Fibroblast of peridontal ligament (primary cell): ENCODE results near the gene NHLRC1.

Source experiments
- DNase-seq: peaks from one replicate; pipeline ENCODE4 v3.0.0-alpha.2; 2010; ENCODE audit errors: extremely low read depth

The NHLRC1 gene

DNA sequence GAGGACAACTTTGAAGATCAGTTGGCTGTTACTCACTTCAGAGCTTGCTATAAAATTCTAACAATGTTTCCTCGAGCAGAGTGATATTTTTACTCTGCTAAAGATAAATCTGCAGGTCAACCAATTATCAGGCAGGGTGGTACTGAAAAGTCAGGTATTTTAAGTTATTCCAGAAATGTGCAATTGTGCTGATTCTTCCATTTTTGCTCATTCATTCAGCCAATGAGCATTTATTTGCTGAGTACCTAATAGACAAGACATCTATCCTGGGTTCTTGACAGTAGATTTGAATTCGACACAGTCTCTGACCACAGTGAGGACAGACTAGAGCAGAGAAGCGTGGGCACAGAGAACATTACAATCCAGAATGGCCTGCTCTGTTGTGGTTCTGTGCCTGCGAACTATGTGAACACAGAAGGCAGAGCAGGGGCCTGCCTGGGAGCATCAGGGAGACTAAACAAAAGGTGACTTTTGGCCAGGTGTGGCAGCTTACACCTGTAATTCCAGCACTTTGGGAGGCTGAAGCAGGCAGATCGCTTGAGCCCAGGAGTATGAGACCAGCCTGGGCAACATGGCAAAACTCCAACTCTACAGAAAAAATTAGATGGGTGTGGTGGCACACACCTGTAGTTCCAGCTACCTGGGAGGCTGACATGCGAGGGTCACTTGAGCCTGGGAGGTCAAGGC is 17.6 kb upstream of the NHLRC1 start:
- no peak for DNase-seq

DNA sequence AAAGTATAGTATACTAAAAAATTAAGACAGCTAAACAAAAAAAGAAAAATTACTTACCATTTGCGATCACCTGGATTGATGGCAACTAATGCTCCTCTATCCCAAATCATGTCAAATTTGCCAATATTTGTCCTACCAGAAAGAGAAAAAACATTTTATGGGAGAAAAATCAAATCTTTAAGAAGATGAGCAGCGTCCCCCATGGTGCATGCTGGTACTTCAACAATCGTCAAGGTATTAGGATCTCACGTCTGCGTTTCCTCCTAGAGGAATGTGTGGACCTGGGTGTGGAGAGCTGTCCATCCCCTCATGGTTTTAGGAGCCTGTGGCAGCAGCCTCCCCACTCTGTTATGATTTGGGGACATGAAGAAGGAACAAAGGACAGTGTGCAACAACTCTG is 16.4 kb upstream of the NHLRC1 start:
- no peak for DNase-seq

DNA sequence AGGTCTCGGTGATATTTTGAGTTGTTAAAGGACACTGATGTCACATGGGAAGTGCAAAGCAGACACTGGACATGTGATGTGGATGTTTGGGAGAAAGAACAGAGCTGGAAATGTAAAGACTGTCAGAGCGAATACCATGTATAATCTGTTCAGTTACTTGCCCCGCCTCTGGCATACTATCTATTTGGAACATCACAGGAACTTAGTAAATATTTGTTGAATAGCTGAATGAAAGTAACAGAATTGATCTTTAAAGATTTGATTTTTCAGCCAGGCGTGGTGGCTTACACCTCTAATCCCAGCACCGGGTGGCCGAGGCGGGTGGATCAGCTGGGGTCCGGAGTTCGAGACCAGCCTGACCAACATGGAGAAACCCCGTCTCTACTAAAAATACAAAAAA is 13.8 kb upstream of the NHLRC1 start:
- DNase-seq, result no peak

DNA sequence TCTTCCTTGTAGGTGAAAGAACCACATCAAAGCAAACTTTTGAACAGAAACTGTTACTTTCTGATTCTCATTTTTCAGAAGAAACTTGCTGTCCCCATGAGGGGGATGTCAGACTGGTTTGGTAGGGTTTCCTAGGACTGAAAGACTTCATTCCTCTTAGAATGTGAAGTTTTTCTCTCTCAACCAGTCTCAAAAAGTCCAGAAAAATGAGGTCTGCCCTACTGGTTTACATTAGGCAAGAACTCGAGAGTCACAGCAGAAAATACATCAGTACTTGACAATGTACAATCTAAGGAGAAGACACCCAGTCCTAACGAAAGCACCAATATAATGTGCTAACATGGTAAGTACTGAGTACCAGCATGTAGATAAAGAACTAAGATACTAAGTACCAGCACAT is 12.7 kb upstream of the NHLRC1 start:
- no peak for DNase-seq

DNA sequence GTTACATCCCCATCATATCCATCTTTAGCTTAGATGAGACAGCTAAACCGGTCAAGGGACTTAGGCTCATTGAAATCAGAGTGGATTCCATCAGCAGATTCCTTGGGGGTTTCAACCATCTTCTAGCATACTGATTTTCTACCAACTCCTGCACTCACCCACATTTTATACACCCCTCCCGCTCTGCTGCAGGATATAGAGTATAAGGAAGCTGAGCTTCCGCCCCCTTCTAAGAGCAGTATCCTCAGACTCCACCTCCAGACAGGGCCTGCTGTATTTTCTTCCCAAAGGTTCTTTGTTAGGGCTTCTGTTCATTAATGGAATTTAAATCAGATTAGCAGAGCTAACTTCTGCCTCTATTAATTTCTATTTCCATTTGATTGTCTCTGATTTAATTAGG is 9.9 kb upstream of the NHLRC1 start:
- DNase-seq, result no peak

DNA sequence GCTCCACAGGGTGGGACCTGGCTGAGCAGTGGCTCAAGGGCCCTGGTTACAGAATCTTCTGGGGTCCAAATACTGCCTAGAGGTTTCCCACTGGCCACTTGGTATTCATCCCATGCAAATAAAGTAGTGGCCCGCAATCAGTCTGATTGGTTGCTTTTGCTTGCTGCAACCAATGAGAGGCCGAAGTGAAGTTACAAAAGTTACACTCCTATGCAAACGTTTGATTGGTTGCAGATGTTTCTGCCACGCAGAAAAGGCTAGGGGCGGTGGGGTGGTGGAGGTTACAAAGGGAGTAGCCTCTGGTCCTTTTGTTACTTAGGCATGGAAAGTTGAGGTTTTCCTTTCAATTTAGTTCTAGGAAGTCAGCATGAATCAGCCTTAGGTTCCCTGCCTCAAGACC is 3.6 kb upstream of the NHLRC1 start:
- peak; percentile 70 for DNase-seq

DNA sequence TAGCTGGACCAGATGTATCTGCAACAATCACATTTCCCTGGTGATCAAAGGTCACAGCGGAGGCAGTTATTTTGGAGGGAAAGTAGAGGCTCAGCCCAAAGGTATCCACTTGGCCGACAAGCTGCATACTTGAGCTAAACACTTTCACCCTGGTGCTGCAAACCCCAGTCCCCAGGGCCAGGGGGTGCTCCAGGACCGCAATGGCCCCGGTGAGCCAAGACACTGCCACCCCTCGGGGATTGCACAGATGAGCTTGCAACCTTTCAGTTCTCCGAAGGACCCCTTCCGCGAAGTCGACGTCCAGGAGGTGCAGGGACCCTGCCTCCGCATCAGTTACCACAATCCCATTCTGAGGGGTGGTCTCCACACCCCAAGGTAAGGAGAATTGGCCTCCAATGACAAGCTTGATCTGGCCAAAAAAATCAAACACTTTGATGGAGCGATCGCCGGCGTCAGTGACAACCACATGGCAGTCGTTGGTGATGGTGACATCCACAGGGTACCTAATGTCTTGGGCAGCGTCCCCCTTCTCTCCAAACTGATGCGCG is 823 bp downstream of the NHLRC1 start:
- DNase-seq, result no peak

DNA sequence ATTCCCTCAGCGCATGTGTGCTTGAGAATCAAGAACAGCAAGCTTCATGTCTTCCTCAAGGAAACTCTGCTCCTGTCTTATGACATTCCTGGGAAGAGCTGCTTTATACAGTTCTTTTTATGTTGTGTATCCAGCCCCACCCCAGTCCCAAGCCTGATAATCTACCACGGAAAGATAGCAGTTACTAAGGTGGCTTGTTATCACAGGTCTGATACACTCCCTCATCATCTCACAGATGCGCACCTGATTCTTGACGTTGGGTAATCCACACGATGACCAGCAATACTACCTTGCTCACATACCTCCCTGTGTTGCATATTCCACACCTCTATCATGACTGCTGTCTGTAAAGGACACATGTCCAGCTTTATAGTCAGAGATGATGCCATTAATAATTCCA is 3.2 kb downstream of the NHLRC1 start:
- DNase-seq, result no peak

DNA sequence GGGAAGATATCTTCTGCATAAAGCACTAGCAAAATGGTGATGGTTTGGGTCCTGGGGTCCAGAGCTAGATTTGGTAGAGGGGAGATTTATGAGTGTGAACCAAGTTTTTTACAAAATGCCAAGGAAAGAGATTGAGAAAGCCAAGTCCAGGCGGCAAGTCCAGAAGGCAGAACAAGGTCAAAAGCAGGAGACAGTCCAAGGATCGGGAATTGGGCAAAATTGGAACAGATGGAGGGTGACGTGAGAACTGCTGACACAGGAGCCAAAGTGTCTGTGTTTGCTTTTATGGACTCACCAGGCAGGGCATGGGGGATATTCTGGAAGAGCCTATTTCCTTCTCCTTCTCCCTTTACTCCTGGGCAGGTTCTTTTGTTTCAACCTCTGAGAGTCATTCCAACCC is 4.1 kb downstream of the NHLRC1 start:
- DNase-seq, result no peak

DNA sequence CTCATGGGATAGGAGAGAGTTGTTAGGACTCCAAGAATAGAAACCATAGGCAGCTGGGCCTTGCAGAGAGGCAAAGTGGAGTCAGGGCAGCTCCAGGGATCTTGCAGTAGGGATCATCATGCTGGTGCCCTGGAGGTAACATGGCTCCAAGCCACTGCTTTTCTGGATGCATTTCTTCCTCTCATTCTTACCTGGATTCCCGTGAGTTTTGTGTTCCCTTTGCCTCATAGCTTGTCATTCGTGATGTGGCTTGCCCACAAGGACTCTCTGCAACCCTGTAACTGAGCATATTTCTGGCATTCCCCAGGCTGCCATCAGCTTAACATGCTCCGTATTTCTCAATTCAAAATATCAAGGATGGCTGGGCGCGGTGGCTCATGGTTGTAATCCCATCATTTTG is 5.3 kb downstream of the NHLRC1 start:
- no peak for DNase-seq

DNA sequence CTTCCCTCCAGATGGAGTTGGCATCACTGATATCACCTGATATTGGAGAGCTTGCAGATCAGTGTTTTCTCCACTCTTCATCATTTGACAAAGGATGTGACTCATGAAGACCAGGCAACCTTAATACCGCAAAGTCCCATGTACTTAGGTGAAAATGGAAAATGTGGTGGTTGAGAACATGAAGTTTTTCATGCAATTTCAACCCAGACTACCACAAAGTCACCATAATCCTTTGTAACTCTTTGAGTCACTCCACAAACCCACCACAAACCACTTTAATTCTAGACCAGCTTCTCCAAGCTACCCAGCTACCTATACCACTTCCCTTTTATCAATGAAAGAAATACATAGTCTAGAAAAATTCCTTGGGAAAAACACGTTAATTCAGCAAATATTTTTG is 7.1 kb downstream of the NHLRC1 start:
- DNase-seq, result no peak

DNA sequence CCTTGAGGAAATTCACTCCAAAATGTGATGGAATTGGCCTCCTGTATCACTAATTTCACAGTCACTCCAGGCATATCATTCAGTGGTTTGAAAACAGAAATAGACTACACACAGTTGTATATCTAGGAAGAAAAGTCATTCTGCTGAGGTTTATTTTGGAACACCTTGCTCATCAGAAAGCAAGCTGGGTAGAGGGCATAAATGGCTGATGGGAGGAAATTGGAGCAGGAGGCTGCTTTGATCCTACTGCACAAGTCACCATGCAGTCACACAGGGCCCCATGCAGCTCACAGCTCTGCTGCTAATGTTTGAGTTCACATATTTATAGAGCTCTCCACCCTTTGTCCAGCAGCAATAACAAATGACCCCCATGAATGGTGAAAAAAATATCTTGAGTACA is 12.3 kb downstream of the NHLRC1 start:
- no peak for DNase-seq

DNA sequence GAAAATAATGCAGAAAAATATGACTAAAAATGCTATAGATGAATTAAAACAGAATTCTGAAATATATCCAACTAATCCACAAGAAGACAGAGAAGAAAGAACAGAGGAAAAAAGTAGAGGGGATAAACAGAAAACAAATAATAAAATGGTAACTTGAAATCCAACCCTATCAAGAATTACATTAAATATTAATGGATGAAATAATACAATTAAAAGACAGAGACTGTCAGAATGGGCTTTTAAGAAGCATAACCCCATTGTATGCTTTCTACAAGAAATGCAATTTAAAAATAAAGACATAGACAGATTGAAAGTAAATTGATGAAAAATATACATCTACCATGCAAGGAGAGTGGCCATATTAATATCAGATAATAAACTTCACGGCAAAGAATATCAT is 15.4 kb downstream of the NHLRC1 start:
- no peak for DNase-seq

DNA sequence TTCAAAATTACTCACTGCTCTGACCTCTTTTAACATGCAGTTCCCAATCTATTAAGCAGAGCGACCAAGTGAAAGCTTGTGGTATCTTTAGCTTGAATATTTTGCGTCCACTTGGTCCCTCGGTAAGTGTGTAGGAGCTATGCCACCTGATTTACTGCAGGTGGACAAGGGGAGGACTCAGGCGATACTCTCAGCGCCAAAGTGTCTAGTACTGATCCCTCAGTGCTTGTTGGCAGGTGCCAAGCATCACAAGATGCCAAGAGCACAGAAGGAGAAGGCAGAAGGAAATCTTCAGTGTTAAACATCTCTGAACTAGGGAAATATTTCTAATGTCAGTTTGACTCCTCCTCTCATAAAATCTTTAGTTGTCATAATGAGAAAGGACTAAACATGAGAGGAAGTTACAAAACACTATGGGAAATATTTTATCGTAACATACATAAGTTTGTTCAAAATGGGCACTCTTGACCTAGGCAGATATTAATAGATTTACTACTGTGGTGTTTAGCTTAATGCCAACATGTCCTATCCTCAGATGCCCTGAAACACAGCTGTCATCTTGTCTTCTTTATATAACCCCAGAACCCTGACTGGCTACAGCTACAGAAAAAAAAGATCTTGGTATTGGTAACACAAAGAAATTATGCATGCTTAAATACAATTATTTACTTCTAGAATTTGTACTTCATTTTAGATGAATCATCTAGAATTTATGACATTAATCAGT is 19.5 kb downstream of the NHLRC1 start:
- no peak for DNase-seq

DNA sequence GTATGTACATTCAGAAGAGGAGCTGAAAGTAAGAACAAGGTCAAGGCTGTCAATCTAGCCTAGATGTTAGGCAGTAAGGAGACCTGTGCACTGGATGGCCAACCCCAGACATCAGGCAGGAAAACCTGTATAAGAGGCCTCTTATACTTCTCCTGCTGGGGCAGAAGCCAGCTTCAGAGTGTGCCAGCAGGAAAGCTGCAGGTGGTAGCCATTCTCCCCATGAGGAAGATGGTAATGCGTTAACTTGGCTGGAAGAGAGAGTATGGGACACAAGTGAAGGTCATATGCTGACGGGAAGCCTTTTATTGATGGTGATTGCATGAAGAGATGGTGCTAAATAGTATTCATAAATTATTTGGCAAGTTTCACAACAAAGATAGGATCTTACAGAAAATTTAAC is 20.6 kb downstream of the NHLRC1 start:
- DNase-seq, result no peak

DNA sequence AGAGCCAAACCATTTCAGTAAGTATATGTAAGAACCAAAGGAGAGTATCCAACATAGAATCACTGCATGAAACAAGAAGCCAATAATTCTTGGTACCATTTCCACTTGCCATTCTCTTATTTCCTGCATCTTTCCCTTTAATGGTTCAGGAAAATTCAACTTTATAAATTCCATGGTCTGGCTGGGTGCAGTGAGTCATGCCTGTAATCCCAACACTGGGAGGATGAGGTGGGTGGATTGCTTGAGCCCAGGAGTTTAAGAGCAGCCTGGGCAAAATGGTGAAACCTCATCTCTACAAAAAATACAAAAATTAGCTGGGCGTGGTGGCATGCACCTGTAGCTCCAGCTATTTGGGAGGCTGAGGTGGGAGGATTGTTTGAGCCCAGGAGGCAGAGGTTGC is 21.2 kb downstream of the NHLRC1 start:
- peak; percentile 50 for DNase-seq

DNA sequence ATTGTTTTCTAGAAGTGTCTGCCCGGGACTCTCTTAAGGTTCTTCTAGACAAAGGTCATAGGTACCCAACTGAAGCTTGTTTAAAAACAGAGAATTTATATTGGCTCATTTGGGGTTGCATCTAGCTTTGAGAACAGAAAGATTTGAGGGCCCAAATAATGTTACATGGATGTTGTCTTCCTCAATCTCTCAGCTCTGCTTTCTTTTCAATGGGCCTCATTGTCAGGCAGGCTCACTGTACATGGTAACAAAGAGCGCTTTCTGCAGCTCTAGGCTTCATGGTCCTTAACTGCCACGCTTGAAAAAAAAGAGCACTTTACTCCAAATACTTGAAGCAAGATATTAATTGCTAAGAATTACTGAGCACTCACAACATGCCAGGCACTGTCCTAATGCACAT is 22.2 kb downstream of the NHLRC1 start:
- DNase-seq, result no peak

DNA sequence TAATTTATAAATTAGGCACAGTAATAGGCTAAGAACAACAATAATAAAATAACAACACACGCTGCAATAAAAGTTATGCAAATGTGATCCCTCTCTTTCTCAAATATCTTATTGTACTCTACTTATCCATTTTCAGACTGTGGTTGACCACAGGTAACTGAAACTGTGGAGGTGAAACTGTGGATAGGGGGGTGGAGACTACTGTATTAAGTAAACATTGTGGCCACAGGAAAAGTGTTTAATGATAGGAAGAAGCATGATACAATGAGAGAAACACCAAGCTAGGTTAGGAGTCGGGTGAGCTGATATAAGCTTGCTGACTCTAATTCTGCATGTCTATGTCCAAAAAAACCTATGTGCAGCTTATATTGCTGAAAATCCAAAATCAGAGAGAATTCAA is 23.0 kb downstream of the NHLRC1 start:
- no peak for DNase-seq

DNA sequence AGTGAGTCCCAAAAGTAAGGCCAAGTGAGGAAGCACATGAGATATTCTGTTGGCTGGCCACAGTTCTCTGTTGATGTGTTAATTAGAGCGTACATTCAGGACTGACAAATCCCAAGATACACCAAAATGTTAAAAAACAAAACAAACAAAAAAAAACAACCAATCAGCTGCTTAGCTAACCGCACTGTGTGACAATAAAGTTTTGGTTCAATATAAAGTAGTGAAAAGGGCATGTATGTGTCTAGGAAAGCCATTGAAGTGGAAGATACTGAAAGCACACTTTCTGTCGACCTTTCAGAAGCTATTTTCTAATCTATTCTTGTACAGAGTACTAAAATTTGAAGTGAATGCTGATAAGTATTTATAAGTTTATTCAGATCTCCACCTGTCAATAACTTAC is 26.1 kb downstream of the NHLRC1 start:
- no peak for DNase-seq

DNA sequence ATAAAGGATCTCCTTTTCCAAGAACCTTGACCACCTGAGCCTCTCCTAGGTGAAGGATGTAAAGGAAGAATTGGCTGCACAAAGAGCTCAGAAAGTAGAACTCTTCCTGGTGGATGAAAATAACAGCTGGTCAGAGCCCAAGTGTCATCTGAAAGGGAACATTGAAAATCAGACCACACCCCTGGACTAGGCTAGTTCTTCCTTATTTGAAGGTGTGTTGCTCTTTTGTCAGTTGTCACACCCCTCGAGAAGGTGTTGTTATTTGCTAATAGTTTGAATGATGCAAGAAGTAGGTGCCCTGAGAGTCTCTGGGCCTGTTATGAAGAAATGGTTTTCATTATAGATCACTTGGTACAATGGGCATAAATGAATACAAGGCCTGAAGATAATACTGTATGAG is 31.1 kb downstream of the NHLRC1 start:
- DNase-seq, result no peak

DNA sequence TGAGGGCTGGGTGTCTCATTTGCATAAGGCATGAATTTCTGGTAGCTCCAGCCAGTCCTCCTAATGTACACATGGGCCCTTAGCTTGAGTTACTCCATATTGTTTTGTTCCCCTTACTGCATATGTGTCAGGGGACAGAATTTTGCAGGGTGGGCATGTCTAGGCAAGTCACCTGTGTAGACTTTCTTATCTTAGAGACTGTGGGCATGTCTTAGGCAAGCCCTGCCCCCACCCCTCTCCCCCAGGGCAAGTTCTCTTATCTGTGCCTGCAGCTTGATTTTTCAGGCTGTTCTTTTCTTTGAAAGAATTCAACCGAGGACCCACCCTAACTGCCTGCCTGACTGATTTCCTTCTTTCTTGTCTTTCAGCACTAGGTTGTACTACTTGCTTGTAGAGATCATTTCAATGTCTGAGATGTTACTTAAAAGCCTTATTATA is 32.1 kb downstream of the NHLRC1 start:
- no peak for DNase-seq

DNA sequence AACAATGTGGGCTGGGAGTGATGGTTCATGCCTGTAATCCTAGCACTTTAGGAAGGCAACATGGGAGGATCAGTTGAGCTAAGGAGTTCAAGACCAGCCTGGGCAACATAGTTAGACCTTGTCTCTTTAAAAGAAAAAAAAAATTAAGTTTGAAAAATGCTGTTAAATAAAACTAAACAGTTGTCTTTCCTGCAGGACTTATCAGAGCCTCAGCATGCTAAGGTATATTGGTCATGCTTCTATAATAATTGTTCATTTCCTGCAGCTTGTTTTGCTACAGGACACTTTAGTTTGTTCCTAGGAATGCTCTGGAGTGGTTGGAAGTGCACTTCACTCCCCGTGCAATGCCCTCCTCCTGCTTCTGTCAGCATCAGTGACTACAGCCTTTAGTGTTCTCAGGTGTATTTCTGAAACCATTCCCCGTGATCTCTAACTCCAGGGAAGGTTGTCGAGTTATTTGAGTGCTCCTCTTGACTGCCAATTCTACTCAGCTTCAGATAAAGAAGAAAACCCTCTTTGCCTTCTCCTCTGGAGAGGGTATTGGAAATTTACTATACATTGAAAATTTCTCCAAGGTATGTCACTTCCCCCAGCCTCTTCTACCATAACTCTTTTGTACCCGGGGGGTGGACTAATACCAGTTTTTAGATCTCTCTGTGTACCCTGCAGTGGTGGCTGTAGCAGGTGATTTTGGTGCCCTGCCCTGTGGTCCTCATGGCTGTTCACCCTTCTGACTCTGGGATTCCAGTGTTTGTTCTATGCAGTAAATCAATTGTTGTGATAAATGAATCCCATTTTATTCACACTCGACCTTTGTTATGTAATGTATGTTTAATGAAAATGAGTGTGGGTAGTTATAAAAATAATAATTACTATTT is 33.8 kb downstream of the NHLRC1 start:
- DNase-seq, result no peak
